ENCODE results near the gene ZNF438.

DNA sequence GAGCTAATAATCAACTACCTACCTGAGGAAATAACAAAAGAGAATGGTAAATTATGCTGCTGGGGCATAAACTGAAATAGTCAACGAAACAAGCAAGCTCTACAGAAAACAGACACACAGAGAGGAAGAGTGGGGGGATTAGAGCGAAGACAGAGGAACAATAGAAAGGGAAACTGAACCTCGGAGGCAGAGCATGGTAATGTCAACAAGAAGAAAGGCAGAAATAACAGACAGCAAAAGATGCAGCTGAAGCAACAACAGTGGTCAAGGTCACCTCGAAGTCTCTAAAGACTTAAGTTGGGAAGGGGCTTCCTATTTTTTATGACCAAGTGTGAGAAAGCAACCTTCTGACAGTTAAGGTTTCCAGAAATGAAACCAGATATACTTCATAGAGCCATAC, 177.0 kb downstream of the ZNF438 start:
- no peak for TF ChIP-seq TARDBP (IDR thresholded peaks at IDR 0.05)
- TF ChIP-seq FOXM1 (IDR thresholded peaks at IDR 0.05; ENCODE audit: borderline replicate concordance), result no peak
- TF ChIP-seq SP1 (IDR thresholded peaks at IDR 0.05), result no peak
- no peak for TF ChIP-seq LEF1 (IDR thresholded peaks at IDR 0.05; ENCODE audit: borderline replicate concordance)
- TF ChIP-seq BHLHE40 (IDR thresholded peaks at IDR 0.05; ENCODE audit: borderline replicate concordance), result no peak
- no peak for TF ChIP-seq ELF4 (IDR thresholded peaks at IDR 0.05)
- TF ChIP-seq SUZ12 (IDR thresholded peaks at IDR 0.05), result no peak
- TF ChIP-seq FOXA1 (IDR thresholded peaks at IDR 0.05), result no peak
- TF ChIP-seq HDGF (IDR thresholded peaks at IDR 0.05; ENCODE audit: borderline replicate concordance), result no peak
- TF ChIP-seq CTBP1 (IDR thresholded peaks at IDR 0.05; ENCODE audit: borderline replicate concordance), result no peak
